Middle frontal gyrus (tissue), 1 donor: Measurements from ENCODE around the gene ZFP36L2.
A peak's percentile ranks its signal among the peaks of the same experiment; 100 is the strongest.

Experiments used
- DNase-seq: peaks from one replicate; pipeline ENCODE4 v3.0.0-alpha.2; 2015; ENCODE audit warnings: low spot score; ENCODE audit errors: extremely low spot score

ZFP36L2 gene

GRCh38 chr2:43248621-43249020 is 22.2 kb upstream of the ZFP36L2 start:
- DNase-seq, result no peak

DNA sequence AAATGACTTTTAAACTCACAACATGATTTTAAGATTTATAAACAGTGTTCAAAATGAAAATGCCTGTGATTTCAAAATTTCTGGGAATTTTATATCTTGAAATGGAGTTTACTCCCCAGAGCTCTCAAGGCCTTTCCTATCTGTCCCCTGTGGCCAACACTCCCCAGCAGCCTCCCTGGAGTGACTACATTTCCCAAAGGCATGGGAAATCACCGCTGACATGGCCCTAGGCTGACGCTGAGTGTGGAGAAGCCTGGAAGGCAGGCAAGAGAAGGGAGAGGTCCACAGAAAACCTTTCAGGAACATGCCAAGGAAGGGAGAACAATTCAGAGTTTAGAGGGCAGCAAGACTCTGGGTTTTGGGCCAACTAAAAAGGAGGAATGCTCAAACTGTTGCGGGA is 20.2 kb upstream of the ZFP36L2 start:
- DNase-seq, result no peak

DNA sequence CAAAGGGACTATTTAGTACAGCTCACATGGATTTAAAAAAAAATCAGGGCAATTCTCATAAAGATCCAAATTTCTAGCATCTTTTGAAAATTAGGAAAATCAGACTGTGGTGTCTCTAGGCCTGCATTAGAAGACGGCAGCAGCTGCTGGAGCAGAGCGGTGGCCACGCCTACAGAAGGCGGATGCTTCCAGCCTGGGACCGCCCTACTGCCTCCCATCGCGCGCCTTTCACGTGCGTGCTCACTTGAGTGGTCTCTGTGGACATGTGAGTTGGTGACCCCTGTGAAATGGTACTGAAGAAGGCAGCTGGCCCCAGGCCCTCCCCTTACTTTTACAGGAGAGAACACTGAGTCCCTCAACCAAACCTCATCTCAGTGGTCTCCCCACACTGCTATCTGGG is 15.2 kb upstream of the ZFP36L2 start:
- no peak for DNase-seq

DNA sequence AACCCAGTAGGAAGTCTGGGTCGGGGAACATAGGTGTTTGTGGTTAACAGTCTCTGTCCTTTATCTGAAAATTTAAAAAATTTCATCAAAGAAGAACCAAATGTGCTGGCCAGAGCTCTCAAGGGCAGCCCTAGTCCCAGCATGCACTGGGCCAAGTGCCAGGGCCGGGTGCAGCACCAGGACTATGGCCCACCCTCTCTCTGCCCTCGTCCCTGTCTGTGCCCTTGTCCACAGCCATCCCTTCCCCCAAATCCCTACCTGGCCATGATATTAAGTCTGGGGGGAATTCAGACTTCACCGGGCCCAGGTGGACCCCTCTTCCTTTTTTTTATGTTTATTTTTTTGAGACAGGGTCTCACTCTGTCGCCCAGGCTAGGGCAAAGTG is 14.4 kb upstream of the ZFP36L2 start:
- no peak for DNase-seq

DNA sequence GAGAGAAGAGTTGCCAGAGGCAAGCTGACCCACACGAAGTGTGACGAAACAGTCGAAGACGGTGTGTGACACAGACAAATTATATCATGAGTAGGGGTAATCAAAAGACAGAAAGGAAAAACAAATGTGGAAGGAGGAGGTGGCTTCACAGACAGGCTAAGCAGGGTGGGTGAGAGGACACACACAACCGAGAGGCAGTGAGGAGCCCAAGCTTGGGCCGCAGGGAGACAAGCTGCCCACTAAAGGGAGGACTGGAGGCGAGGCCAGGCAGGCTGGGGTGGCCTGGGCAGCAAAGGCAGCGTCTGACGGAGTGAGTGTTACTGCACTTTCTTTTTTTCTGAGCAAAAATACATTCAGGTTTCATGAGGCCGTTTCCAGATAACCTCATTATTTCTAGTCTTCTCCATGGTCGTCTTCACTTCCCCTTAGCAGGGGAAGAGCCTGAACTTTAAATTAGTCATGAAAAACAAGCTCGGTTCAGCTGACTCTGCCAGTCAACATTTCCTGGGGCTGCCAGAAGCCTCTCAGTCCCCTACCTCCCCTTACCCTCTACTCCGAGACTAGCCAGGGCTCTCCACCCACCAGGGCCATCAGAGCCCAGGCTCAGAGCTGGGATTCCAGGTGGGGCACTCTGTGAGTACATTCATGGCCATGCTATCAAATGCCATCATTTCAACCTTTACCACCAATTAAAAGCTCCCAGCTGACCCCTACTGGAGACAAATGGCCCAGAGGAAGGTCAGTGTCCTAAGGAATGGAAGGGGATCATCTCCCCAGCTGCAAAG is 13.8 kb upstream of the ZFP36L2 start:
- no peak for DNase-seq

DNA sequence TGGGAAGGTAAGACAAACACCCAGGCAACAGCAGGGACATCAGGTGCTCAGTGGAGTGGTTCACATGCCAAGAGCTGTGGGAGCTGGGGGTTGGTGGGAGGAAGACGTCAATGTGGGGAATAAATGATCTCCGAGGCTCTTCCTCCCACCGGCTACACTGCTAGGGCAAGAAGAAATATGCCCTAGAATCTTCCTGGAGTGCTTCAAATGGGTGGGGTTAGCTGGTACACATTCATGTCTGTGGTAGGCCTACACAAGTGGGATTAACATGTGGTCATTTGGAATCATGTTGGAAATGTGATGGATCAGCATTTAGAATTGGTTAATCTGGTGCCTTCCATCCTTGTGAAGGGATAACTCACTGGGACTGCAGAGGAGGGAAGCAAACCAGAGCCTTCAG is 12.4 kb upstream of the ZFP36L2 start:
- no peak for DNase-seq

DNA sequence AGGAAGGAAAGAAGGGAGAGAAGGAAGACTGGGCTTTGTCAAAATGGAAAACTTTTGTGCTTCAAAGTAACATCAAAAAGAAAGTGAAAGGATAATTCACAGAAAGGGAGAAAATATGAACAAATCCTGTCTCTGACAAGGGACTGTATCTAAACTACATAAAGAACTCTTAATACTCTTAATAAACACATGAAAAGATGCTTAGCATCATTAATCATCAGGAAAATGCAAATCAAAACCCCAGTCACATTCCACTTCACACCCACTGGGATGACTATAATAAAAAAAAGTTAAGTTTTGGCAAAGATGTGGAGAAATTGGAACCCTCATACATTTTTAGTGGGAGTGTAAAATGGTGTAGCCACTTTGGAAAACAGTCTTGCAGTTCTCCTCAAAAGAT is 11.8 kb upstream of the ZFP36L2 start:
- DNase-seq, result no peak

GRCh38 chr2:43233218-43234212 is 7.1 kb upstream of the ZFP36L2 start:
- no peak for DNase-seq

DNA sequence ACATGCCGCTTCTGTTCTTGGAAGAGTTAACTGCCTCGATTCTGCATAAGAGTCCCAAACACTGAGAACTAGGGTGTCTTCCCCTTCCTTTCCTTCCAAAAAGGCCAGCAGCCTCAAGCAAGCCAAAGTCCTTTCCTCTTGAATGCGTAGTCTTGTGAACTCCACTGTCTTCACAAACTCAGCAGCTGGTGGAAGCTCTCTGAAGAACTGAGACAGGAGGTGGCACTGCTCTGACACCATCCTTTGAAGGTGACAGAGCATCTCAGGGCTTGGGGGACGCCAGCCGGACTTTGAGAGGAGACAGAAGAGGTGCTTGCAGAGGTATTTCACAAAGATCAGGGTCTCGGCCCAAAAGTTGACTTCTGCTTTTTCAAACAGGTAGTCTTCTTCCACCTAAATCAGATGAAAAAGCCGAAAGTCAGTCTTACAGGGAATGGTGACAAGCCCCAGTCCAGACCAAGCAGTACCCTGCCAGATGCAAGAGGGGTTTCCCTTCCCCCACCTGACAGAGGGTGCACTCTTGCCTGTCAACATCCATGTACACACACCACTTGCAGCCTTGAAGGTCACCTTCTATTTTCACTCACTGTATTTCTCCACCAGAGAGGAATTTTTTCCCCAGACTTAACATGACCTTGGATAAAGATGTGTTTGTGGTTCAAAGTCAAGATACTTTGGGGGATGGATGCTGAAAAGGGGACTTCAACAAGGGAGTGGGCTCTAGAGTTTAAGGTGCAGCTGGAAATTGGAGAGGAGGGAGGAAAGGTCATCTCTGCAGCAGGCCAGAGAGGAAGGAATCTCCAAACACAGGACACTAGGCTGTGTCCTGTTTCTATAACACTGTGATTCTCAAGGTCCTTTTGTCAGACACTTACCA is 4.8 kb upstream of the ZFP36L2 start:
- no peak for DNase-seq

GRCh38 chr2:43230351-43230885 is 4.0 kb upstream of the ZFP36L2 start:
- no peak for DNase-seq

GRCh38 chr2:43228756-43229659 is 2.6 kb upstream of the ZFP36L2 start:
- no peak for DNase-seq

DNA sequence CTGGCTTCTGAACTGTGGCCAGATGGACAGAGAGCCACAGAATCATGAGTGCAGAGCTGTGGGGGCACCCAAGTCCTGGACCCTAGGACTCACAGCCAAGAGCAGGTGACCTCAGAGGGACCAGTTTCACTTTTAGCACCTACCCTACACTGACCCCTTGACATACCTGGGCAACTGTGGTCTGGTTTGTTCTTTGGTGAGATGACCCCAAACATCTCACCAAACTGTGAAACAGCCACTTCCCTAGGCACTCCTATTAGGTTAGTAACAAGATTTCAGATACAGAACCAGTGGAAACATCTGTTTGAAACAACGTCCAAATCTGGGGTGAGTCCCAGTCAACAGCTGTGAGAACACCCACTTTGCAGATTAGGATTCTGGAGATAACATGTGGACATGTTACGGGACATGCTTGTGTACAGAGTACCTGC is 1.9 kb upstream of the ZFP36L2 start:
- DNase-seq, result no peak

DNA sequence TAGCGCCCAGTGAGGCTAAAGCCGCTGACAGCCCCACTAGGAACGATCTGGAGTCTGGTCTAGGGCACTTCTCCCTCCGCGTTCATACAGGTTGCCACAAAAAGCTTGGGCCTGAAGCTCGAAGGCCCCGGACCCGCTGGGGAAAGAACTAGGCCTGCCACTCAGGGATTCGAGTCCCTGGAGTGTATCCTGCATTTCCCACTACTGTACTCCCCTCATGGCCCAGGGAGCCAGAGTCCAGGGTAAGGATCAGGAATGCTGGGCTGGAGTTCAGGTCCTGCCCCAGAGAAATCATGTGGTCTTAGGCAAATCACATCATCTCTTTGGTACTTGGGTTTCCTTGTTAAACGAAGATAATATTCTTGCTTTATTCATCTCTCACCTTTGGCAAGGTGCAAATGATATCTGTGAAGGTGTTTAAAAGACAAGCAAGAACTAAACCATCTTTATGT is 1.4 kb upstream of the ZFP36L2 start:
- no peak for DNase-seq

DNA sequence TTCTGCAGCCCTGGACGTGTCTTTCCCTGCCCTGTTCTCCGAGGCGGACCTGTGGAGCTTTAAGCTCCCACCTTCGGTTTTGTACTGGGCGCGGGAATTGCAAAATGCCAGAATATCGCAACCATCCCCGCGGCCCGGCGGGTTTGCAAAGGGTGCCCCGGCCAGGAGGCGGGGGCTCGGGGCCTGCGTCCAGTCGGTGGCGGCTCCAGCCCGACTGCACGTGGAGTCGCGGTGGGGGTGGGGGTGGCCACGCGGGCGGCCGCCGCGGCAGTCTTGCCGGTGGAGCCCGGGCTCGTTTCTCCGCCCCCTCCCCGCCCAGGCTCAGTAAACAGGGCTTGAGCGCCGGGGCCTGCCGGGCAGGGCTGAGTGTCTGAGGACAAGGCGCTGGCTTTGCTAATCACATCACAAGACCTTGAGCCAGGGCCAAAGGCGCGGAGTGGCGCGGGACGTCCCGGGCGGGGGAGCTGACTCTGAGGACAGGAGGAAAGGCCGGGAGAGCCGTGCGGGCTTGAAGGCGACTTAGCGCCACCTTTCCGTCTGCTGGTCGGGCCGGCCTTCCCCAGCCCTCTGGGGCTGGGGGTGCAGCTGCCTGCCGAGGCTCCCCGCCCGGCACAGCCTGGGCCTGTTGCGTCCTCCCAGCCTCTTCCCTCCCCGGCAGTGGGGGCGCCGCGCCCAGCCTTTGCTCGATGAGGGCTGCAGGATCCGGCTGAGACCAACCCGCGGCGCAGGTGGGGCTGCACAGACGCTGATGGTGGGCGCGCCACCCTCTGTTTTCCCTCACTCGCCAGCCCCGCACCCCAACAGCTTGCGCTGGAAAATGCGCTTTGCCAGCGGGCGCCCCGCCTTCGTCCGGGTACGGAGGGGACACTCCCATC is 786 bp upstream of the ZFP36L2 start:
- DNase-seq, result peak; percentile 71

GRCh38 chr2:43225788-43226557 is 433 bp downstream of the ZFP36L2 start:
- no peak for DNase-seq

DNA sequence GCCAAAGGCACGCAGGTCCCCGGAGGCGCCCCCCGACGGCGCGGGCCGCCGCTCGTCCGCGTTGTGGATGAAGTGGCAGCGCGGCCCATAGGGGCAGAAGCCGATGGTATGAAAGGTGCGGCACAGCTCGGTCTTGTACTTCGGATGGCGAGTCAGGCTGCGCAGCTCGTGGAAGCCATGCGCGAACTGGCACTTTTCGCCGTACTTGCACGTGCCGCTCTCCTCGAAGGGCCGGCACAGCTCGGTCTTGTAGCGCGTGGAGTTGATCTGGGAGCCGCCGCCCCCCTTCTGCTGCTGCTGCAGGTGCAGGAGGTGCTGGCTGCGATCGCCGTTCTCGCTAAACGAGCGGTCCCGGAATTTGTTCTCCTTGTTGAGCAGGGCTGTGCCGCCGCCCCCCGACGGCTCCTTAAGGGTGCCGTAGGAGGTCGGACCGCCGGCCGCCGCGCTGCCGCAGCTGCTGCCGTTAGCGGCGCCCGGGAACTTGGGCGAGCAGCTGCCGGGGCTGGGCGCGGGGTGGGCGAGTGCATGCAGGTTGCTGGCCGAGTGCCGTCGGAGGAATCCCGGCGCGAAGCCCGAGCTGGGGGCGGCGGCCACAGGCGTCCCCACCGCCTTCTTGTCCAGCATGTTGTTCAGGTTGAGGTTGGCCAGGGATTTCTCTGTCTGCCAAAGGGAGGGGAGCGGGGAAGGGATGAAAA is 1.2 kb downstream of the ZFP36L2 start:
- DNase-seq, result no peak

DNA sequence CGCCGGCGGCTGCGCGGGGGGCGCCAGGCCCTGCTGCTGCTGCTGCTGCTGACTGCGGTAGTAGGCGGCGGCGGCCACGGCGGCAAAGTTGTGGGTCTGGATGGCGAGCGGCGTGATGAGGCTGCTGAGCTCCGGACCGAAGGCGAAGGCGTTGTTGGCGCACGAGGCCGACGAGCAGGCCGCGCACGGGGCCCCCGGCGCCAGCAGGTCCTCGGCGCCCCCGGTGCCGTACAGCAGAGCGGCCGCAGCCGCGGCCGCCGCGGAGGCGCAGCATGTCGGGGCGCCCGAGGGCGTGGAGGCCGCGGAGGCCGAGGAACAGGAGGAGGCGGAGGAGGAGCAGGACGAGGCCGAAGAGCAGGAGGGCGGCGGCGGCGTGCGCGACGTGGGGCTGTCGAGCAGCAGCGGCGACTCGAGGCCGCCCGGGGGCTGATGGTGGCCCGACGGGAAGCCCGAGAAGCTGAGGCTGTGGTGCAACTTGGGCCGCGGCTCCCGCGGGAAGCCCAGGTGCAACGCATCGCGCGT is 1.8 kb downstream of the ZFP36L2 start:
- DNase-seq, result no peak
